KMS-11 (cell line): Measurements from ENCODE around the gene ZNF236.

Source experiments
- H2AFZ ChIP-seq: fragments of 200-600 bp; sonication (generic); 2 replicates; pipeline ENCODE4 v1.6.1; 2016; ENCODE audit warnings: antibody characterized with exemption, mixed run types, low read depth
- H3K27ac ChIP-seq: fragments of 200-600 bp; sonication (generic); 2 replicates; pipeline ENCODE4 v1.6.1; 2016; ENCODE audit warnings: mild to moderate bottlenecking, mixed run types
- H3K27me3 ChIP-seq: fragments of 200-600 bp; sonication (generic); 2 replicates; pipeline ENCODE4 v1.6.1; 2017; ENCODE audit warnings: mild to moderate bottlenecking, low read depth, mixed run types, moderate library complexity; ENCODE audit not compliant: insufficient read depth
- H3K36me3 ChIP-seq: fragments of 200-600 bp; sonication (generic); 2 replicates; pipeline ENCODE4 v1.6.1; 2017; ENCODE audit warnings: mild to moderate bottlenecking, mixed run types; ENCODE audit not compliant: insufficient read depth
- H3K4me1 ChIP-seq: fragments of 200-600 bp; sonication (generic); 2 replicates; pipeline ENCODE4 v1.6.1; 2016; ENCODE audit warnings: mild to moderate bottlenecking, low read depth, mixed run types; ENCODE audit not compliant: poor library complexity, severe bottlenecking
- H3K4me2 ChIP-seq: fragments of 200-600 bp; sonication (generic); 2 replicates; pipeline ENCODE4 v1.7.0; 2016; ENCODE audit warnings: mild to moderate bottlenecking, mixed run types
- H3K4me3 ChIP-seq: fragments of 200-600 bp; sonication (generic); IDR thresholded peaks from 2 replicates; pipeline ENCODE4 v1.6.1; 2017; ENCODE audit warnings: low read depth, low read length, mixed read lengths; ENCODE audit not compliant: insufficient read depth
- H3K79me2 ChIP-seq: fragments of 200-600 bp; sonication (generic); 2 replicates; pipeline ENCODE4 v1.6.1; 2016; ENCODE audit warnings: low read depth, mixed run types; ENCODE audit not compliant: insufficient read depth
- H3K9ac ChIP-seq: fragments of 200-600 bp; sonication (generic); 2 replicates; pipeline ENCODE4 v1.6.1; 2016; ENCODE audit warnings: mild to moderate bottlenecking, mixed run types
- H4K20me1 ChIP-seq: fragments of 200-600 bp; sonication (generic); 2 replicates; pipeline ENCODE4 v1.6.1; 2016; ENCODE audit warnings: mild to moderate bottlenecking, mixed run types; ENCODE audit not compliant: insufficient read depth
- CTCF ChIP-seq: fragments of 200-600 bp; sonication (generic); conservative IDR thresholded peaks from 2 replicates; pipeline ENCODE4 v1.6.1; 2017; ENCODE audit warnings: low read depth, mild to moderate bottlenecking, antibody characterized with exemption, low read length, moderate library complexity, mixed read lengths

ZNF236 gene

GRCh38 chr18:76838182-76838581 is 15.8 kb downstream of the ZNF236 start:
- no peak overlapping the region for H3K4me3 ChIP-seq
- TF ChIP-seq CTCF, result no peak
- H3K27me3 ChIP-seq, result no peaks in the 10 kb centered on the region
- H3K36me3 ChIP-seq, result no peaks in the 10 kb centered on the region
- no peaks in the 10 kb centered on the region for H3K4me1 ChIP-seq
- no peaks in the 10 kb centered on the region for H4K20me1 ChIP-seq
- H2AFZ ChIP-seq, result no peak overlapping the region
- no peak overlapping the region for H3K9ac ChIP-seq
- no peak overlapping the region for H3K27ac ChIP-seq
- no peak overlapping the region for H3K4me2 ChIP-seq
- H3K79me2 ChIP-seq, result peaks cover 29% of the 10 kb centered on the region; the same call in 1 of the 2 replicates

DNA sequence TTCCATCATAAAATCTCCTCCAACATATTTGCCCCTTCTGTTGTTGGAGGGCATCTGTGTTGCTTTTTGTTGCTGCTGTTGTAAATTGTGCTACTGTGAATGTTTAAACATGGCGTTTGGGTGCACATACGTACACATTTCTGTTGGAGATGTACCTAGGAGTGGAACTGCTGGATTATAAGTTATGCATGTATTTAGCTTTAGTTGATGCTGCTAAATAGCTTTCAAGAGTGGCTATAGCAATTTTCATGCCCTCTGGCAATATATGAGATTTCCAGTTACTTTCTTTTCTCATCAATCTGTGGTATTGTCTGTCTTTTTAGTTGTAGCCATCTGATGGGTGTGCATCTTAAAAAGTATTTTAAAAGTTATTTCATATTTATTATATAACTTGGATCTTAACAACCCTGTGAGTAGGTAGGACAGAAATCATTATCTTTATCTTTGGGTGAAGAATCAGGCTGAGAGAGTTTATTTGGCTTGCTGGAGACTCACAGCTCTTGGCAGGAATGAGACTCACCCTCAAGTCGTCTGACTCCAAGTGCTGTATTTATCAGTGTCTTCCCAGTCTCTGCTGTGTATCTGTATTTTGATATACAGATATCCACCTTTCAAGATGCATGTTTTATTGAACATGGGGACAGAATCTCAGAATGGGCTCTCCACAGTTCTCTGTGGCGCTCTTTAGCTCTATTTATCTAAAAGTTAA is 16.9 kb downstream of the ZNF236 start:
- H3K36me3 ChIP-seq, result no peaks in the 10 kb centered on the region
- TF ChIP-seq CTCF, result no peak
- peaks cover 26% of the 10 kb centered on the region; the same call in 1 of the 2 replicates for H3K79me2 ChIP-seq
- no peaks in the 10 kb centered on the region for H4K20me1 ChIP-seq
- no peak overlapping the region for H3K4me2 ChIP-seq
- H3K4me3 ChIP-seq, result no peak overlapping the region
- no peak overlapping the region for H2AFZ ChIP-seq
- H3K27me3 ChIP-seq, result no peaks in the 10 kb centered on the region
- H3K4me1 ChIP-seq, result no peaks in the 10 kb centered on the region
- no peak overlapping the region for H3K9ac ChIP-seq
- no peak overlapping the region for H3K27ac ChIP-seq

DNA sequence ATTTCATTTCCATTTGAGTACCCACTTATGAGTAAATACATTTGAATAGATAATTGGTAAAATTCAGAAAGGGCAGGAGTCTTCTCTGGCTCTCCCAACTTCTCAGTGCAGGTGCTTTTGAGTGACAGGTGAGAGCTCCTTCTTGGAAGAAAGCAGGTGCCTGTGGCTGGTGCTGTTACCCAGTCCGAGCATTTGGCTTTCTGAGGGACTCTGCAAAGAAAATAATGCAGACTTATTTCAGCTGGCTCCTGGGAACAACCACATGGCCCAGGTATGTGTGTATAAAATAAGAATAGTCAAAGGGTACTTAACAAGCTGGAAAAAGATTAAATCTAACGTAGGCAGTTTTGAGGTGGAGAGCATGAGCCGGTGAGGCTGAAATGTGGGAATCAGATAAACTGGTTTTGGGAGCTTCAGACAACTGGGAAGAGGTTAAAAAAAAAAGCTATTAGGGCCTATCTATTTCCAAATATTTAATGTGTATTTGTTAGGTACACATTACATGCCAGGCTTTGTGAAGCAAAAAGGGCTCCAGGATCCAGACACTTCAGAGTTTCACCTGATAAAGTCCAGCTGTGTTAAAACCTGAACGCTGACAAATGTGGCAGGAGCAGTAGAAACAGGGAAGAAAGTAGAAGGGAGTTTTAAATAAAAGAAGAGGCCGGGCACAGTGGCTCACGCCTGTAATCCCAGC is 20.6 kb downstream of the ZNF236 start:
- Histone ChIP-seq H3K4me1 (no peaks in the 10 kb centered on the region), H3K27me3 (no peaks in the 10 kb centered on the region), H3K4me2 (no peak overlapping the region), H3K79me2 (peaks cover 32% of the 10 kb centered on the region; the same call in 1 of the 2 replicates), H2AFZ (no peak overlapping the region), H3K27ac (no peak overlapping the region), H3K36me3 (no peaks in the 10 kb centered on the region), H4K20me1 (no peaks in the 10 kb centered on the region; the same call in 1 of the 2 replicates), H3K9ac (no peak overlapping the region), H3K4me3 (no peak overlapping the region)
- no peak for TF ChIP-seq CTCF

DNA sequence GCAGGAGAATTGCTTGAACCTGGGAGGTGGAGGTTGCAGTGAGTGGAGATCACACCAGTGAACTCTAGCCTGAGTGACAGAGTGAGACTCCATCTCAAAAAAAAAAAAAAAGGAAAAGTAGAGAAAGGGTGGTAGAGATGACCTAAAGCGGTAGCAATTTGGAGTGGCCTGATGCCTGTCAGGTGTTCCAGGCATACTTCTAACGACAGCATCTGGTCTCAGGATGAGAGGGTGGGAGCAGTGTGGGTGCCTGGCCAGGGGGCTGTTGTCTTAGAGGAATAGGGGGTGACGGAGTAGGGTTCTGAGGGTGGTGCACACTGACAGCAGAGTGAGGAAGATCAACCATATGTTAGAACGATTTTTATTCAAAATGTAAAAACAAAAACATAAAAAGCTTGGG is 21.8 kb downstream of the ZNF236 start:
- TF ChIP-seq CTCF, result no peak
- no peaks in the 10 kb centered on the region; the same call in 1 of the 2 replicates for H4K20me1 ChIP-seq
- H3K79me2 ChIP-seq, result peaks cover 39% of the 10 kb centered on the region; the same call in 1 of the 2 replicates
- H3K4me2 ChIP-seq, result no peak overlapping the region
- no peak overlapping the region for H3K9ac ChIP-seq
- H3K4me3 ChIP-seq, result no peak overlapping the region
- H2AFZ ChIP-seq, result no peak overlapping the region
- H3K27ac ChIP-seq, result no peak overlapping the region
- no peaks in the 10 kb centered on the region for H3K4me1 ChIP-seq
- no peaks in the 10 kb centered on the region for H3K27me3 ChIP-seq
- H3K36me3 ChIP-seq, result no peaks in the 10 kb centered on the region
